Measurements from ENCODE around the gene BLM. TPM values are rescaled to one million over a fixed set of nuclear protein-coding genes. Genes with fewer than 3 reads are reported as not detected.

Gene BLM
- total and polyA plus RNA-seq, 2 of the 8 experiments (the other 6 are each of a cell fraction or from before 2014, with no cell fraction given), result 15.2 to 46.7 TPM

- Histone ChIP-seq H2BK20ac (ENCODE audit: low read length) (no peak overlapping the region), H3K9me3 (ENCODE audit: insufficient read depth in 2 of 2, low read depth in 1 of 2, low read length in 1 of 2) (no peaks in the 10 kb centered on the region), H3K27me3 (replicated peaks in 1 of 4; ENCODE audit: control insufficient read depth in 3 of 4, extremely low read depth in 1 of 4, insufficient read depth in 3 of 4, low read length in 3 of 4) (no peaks in the 10 kb centered on the region), H3K4me1 (replicated peaks in 1 of 4; ENCODE audit: control insufficient read depth in 3 of 4, insufficient read depth in 4 of 4, low read length in 3 of 4) (no peaks in the 10 kb centered on the region), H4K91ac (replicated peaks; ENCODE audit: insufficient read length, low read length) (no peak overlapping the region), H3K27ac (ENCODE audit: low read depth, low read length) (no peak overlapping the region), H4K20me1 (replicated peaks in 1 of 2; ENCODE audit: control insufficient read depth in 1 of 2, insufficient read depth in 2 of 2, low read length in 2 of 2) (peaks cover 0 to 2% of the 10 kb centered on the region in 2 experiments), H3K4ac (replicated peaks; ENCODE audit: insufficient read length, low read depth, low read length) (no peak overlapping the region), H2BK15ac (ENCODE audit: low read length) (no peak overlapping the region), H3K79me2 (ENCODE audit: control insufficient read depth in 1 of 2, insufficient read depth in 2 of 2, low read length in 2 of 2) (no peaks in the 10 kb centered on the region), H4K8ac (ENCODE audit: extremely low read depth, insufficient read depth, low read length) (no peak overlapping the region), H2BK120ac (replicated peaks; ENCODE audit: low read depth, low read length) (no peak overlapping the region), H2AFZ (ENCODE audit: low read length) (no peak overlapping the region), H2BK12ac (ENCODE audit: low read depth, low read length) (no peak overlapping the region), H3K23ac (ENCODE audit: insufficient read length) (no peak overlapping the region), H3K56ac (replicated peaks; ENCODE audit: insufficient read length, low read depth, low read length) (no peak overlapping the region), H3K23me2 (ENCODE audit: low read depth, low read length) (no peaks in the 10 kb centered on the region), H2BK5ac (ENCODE audit: low read depth, low read length) (no peak overlapping the region), H3K4me2 (ENCODE audit: insufficient read depth in 1 of 2, low read depth in 2 of 2, low read length in 2 of 2) (no peak overlapping the region), H2AK5ac (ENCODE audit: low read depth, low read length) (no peak overlapping the region), H3K4me3 (ENCODE audit: extremely low read depth in 1 of 4, insufficient read depth in 2 of 4, low read depth in 3 of 4, low read length in 4 of 4) (no peak overlapping the region), H3K79me1 (ENCODE audit: low read depth, low read length) (no peaks in the 10 kb centered on the region), H4K5ac (ENCODE audit: insufficient read length, low read depth, low read length) (no peak overlapping the region), H3K18ac (ENCODE audit: extremely low read depth, low read length) (no peak overlapping the region), H3K9ac (replicated peaks in 1 of 4; ENCODE audit: extremely low read depth in 1 of 4, low read depth in 3 of 4, low read length in 3 of 4) (no peak overlapping the region), H3K14ac (ENCODE audit: insufficient read length) (no peak overlapping the region), H3K36me3 (ENCODE audit: control insufficient read depth in 2 of 4, insufficient read depth in 4 of 4, low read length in 3 of 4) (peaks cover 7 to 50% (median 32%) of the 10 kb centered on the region in 4 experiments)
- TF ChIP-seq FOSL1 (IDR thresholded peaks at IDR 0.05; ENCODE audit: insufficient read depth, low read depth, low read length), result no peak
- TF ChIP-seq JUN (IDR thresholded peaks at IDR 0.05; ENCODE audit: low read depth, low read length), result no peak
- no peak for TF ChIP-seq RFX5 (IDR thresholded peaks at IDR 0.05; ENCODE audit: borderline replicate concordance, low read depth, low read length)
- no peak for TF ChIP-seq BACH1 (IDR thresholded peaks at IDR 0.05; ENCODE audit: low read length)
- TF ChIP-seq ATF3 (IDR thresholded peaks at IDR 0.05; ENCODE audit: insufficient read depth, low read depth, low read length), result no peak
- ChIA-PET POLR2A (ENCODE audit: partially characterized antibody) (interaction anchor here (0.6 kb wide), 1 partner anchor 8 kb away, joined by 3 read pairs; no protein-coding TSS in a partner anchor), CTCF (ENCODE audit: partially characterized antibody) (interaction anchor here (0.5 to 3.3 kb wide), 7 partner anchors 14 to 474 kb away, joined by 3 to 17 read pairs (median 3); partner anchors contain the start of gene UNC45A)
- FAIRE-seq, result no peak
- WGBS, 2 experiments (ENCODE audit: extremely low coverage in 1 of 2, insufficient coverage in 1 of 2, insufficient read length in 1 of 2, insufficient replicate concordance in 2 of 2, low coverage in 1 of 2, low lambda C conversion rate in 2 of 2, missing lambda C conversion rate in 1 of 2), result 80% methylated on average over 4 of the region's 4 CpGs; no CpG with 5 or more reads in 1 of the 2 experiments
- no peak for DNase-seq (ENCODE audit: low read depth in 1 of 2, low spot score in 2 of 2)
These were observed 73.4 kb downstream of the BLM start for GRCh38 chr15:90790561-90790960.

All from H1 (cell line).